ENCODE results near the gene PRPSAP2.
A peak's percentile ranks its signal among the peaks of the same experiment; 100 is the strongest.

Gene PRPSAP2

DNA sequence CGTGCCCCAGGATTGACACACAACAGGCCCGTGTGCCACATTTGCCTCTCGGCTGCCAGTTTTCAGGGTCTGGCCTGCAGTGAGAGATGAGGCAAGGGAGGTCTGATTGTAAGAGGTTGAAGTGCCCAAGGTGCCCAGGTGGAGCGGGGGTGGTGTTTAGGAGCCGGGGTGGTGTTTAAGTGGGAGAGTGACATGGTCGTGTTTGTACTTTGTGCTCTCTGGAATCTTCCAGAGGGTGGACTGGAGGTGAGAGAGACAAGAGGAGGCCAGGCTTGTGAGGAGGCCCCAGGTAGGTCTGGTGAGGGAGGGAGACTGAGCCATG, 104.5 kb downstream of the PRPSAP2 start:
- no peak for DNase-seq (ENCODE audit: low read depth)

DNA sequence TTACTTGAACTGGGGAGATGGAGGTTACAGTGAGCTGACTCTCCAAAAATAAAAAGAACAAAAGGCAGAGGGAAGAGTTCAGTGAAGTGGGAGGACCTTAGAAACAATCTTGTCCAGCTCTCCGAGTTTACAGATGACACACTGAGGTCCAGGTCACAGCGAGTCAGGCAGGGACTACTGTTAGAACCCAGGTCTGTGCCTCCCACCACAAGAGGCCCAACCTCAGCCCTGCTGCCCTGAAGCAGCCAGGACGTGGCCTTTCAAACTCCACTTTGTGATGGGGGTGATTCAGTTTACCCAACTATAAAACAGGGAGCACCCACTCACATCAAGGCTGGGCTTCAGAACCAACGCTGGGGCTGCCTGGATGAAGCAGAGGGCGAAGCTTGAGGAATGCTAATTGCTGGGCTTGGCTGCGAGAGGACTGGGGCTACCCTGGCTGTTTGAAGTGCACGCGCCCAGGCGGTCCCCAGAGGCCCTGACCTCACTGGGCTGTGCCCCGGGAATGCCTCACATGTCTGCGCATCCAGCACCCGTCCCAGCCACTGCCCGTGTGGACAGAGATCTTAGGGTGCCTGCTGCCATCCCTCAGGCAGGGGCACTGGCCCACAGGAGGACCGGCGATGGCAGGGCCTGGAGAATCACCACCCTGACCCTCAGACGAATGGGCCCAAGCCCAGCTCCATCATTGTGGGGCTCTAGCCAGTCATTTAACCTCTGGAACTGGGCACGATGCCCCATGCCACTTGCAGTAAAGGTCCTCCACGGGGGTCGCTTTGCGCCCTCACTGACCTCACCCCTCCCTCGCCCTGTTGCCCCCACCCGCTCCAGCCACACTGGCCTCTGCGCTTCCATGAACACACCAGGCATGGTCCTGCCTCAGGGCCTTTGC, 105.4 kb downstream of the PRPSAP2 start:
- no peak for DNase-seq (ENCODE audit: low read depth)

- no peak for DNase-seq (ENCODE audit: low read depth)
These were observed 106.1 kb downstream of the PRPSAP2 start for GRCh38 chr17:18964018-18964351.

GRCh38 chr17:18964550-18964949, 106.6 kb downstream of the PRPSAP2 start:
- DNase-seq (ENCODE audit: low read depth), result no peak

GRCh38 chr17:18965530-18966236, 107.8 kb downstream of the PRPSAP2 start:
- DNase-seq (ENCODE audit: low read depth), result no peak

GRCh38 chr17:18966831-18967624, 109.1 kb downstream of the PRPSAP2 start:
- DNase-seq (ENCODE audit: low read depth), result peak; percentile 50

DNA sequence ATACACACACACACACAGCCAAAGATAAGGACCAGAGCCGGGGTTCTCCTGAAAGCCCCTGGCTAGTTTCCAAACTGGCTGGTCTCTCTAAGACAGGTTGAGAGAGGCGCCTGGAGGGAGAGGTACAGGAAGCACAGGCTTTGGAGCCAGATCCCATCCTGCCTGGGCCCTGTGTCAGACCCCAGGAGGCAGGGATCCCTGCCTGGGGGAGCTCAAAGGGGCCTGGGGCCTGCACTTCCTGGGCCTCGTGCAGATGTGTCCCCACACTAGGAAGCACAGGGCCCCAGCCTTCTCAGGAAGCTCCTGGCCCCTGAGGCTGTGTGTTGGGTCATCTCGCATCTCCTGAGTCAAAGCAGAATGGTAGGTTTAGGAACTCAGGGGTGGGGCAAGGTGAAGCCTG, 110.0 kb downstream of the PRPSAP2 start:
- DNase-seq (ENCODE audit: low read depth), result peak; percentile 21

- DNase-seq (ENCODE audit: low read depth), result no peak
These were observed 110.4 kb downstream of the PRPSAP2 start for GRCh38 chr17:18968345-18968744.

- DNase-seq (ENCODE audit: low read depth), result no peak
These were observed 111.3 kb downstream of the PRPSAP2 start for GRCh38 chr17:18968945-18969887.

DNA sequence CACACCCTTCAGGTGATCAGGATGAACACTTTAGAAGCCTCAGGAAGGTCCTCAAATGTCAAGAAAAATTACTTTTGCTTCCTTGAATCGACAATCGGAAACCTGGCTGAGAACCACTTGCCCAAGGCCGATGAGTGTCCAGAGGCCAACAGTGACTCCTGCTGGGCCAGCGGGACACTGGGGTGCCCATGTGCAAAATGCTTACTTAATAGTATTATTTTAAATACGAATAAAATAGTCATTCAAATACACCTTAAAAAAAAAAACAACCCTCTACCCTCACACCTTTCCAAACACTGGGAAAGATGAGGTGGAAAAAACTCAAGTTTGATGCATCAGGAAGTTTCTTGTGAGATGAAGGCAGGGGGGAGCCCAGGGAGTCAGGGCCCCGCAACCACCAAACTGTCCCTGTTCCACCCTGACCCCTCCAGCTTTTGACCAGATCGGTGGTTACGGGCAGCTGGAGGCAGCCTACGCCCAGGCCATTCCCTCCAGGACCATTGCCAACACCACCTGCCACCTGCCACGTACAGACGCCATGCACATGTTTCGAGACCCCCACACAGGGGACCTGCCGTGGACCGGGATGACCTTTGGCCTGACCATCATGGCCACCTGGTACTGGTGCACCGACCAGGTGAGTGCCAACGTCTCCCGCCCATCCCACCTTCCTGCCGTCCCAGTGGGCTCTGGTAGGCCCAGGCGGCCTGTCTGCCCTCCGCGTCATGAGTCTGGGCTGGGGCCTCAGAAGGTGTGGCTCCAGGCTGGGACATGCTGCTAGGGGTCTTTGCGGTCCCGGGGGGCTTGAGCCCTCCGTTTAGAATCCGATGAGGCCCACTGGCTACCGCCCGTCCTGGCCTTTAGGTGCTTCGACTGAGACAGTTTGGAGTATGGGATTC, 112.9 kb downstream of the PRPSAP2 start:
- DNase-seq (ENCODE audit: low read depth), result no peak

GRCh38 chr17:18971801-18972200, 113.9 kb downstream of the PRPSAP2 start:
- DNase-seq (ENCODE audit: low read depth), result no peak

DNA sequence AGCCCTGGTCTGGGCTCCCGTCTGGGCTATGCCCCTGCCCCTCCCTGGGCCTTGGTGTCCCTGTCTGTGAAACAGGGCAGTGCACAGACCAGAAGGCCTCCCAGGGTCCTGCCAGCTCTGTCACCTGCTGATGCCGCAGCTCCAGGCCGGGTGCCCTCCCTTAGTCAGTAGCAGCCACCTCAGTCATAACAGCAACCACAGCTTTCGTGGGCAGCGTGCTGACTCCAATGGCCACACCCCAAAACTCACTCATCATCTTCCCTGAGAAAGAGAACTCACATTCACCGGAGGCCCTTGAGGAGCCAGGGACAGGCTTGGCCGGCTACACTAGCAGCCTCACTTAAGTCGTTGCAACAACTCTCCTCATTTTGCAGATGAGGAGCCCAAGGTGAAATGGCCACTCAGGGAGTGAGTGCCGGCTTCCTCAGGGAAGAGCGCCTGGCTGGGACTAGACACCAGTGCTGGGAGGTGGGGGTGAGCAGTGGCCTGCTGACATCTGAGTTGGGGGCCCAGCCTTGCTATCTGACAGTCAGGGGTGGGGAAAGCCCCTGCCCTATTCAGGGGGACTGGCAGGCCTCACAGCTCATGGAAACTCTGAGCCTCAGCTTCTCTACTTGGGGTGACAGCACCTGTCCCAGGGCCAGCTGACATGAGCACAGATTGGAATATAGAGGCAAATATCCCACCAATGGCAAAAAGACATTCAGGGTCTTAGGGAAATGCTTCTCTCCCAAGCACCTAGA, 116.6 kb downstream of the PRPSAP2 start:
- DNase-seq (ENCODE audit: low read depth), result peak; percentile 18

DNA sequence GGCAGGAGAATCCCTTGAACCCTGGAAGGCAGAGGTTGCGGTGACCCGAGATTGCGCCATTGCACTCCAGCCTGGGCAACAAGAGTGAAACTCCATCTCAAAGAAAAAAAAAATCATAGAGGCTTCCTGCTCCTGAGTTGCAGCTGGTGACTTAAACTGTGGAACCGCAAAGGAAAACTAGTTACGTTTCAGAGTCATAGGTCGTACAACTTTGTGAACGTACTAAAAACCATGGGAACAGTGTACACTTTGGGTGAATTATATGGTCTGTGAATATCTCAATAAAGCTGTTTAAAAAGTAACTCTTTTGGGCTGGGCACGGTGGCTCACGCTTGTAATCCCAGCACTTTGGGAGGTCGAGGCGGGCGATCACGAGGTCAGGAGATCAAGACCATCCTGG, 117.7 kb downstream of the PRPSAP2 start:
- no peak for DNase-seq (ENCODE audit: low read depth)

- DNase-seq (ENCODE audit: low read depth), result no peak
These were observed 118.3 kb downstream of the PRPSAP2 start for GRCh38 chr17:18976201-18976600.

- DNase-seq (ENCODE audit: low read depth), result no peak
These were observed 119.1 kb downstream of the PRPSAP2 start for GRCh38 chr17:18977021-18977420.

- no peak for DNase-seq (ENCODE audit: low read depth)
These were observed 119.7 kb downstream of the PRPSAP2 start for GRCh38 chr17:18977646-18978045.

DNA sequence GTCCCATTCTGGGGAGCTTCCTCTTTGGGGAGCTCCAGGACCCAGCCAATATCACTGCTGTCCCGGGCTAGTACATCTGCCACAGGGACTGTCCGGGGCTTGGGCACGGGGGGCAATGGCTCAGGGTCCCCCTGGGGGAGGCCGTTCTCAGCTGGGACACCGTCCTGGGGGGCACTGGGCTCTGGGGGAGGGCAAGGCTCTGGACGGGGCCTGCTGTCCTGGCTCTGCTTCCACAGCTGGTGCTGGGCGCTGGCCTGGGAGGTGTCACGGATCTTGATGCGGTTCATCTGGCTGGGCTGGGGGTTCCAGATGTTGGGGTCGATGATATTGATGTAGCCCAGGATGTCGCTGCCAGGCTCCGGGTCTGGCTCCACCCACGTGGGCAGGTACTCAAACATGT, 120.1 kb downstream of the PRPSAP2 start:
- no peak for DNase-seq (ENCODE audit: low read depth)

GRCh38 chr17:18978655-18979054, 120.7 kb downstream of the PRPSAP2 start:
- no peak for DNase-seq (ENCODE audit: low read depth)
